ENCODE measurements around the gene ARL3.
"Not testable (repeated sequence)": the region's sequence is repeated elsewhere in the genome, so short reads cannot be mapped to it uniquely, and the experiment has no call there.

The ARL3 gene

GRCh38 chr10:102761981-102762380 lies 47.8 kb upstream of the ARL3 start:
- Histone ChIP-seq H3K27ac (ENCODE audit: low read depth, low read length) (no peak overlapping the region), H3K79me2 (ENCODE audit: insufficient read depth, low read length) (peaks cover 57% of the 10 kb centered on the region), H2AFZ (ENCODE audit: low read depth, low read length, severe bottlenecking) (no peak overlapping the region), H3K27me3 (ENCODE audit: low read length) (no peaks in the 10 kb centered on the region), H3K9me2 (replicated peaks; ENCODE audit: insufficient read depth, low read length) (no peaks in the 10 kb centered on the region), H3K4me2 (ENCODE audit: low read depth, low read length, poor library complexity, severe bottlenecking) (no peak overlapping the region), H3K9me3 (ENCODE audit: insufficient read depth, low read length) (no peaks in the 10 kb centered on the region), H4K20me1 (ENCODE audit: low read depth, low read length) (peaks cover 3% of the 10 kb centered on the region; the same call in 1 of the 2 replicates), H3K4me3 (ENCODE audit: insufficient read depth, low read length, poor library complexity, severe bottlenecking) (no peak overlapping the region), H3F3A (ENCODE audit: insufficient read depth) (no peaks in the 10 kb centered on the region), H3K9ac (ENCODE audit: low read length) (no peak overlapping the region), H3K36me3 (ENCODE audit: low read length) (0 out of 2 replicates have a peak, but pooled peaks cover 5% of the 10 kb centered on the region)
- TF ChIP-seq, protein P1, sequence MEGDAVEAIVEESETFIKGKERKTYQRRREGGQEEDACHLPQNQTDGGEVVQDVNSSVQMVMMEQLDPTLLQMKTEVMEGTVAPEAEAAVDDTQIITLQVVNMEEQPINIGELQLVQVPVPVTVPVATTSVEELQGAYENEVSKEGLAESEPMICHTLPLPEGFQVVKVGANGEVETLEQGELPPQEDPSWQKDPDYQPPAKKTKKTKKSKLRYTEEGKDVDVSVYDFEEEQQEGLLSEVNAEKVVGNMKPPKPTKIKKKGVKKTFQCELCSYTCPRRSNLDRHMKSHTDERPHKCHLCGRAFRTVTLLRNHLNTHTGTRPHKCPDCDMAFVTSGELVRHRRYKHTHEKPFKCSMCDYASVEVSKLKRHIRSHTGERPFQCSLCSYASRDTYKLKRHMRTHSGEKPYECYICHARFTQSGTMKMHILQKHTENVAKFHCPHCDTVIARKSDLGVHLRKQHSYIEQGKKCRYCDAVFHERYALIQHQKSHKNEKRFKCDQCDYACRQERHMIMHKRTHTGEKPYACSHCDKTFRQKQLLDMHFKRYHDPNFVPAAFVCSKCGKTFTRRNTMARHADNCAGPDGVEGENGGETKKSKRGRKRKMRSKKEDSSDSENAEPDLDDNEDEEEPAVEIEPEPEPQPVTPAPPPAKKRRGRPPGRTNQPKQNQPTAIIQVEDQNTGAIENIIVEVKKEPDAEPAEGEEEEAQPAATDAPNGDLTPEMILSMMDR (IDR thresholded peaks at IDR 0.05; ENCODE audit: insufficient read depth, low read length, poor library complexity, severe bottlenecking) = no peak
- TF ChIP-seq EZH2phosphoT487 (conservative IDR thresholded peaks at IDR 0.05; ENCODE audit: low read length) = no peak

GRCh38 chr10:102759497-102760210 lies 45.5 kb upstream of the ARL3 start:
- H3K4me3 ChIP-seq (ENCODE audit: insufficient read depth, low read length, poor library complexity, severe bottlenecking) = no peak overlapping the region
- TF ChIP-seq, protein P1 (IDR thresholded peaks at IDR 0.05; ENCODE audit: insufficient read depth, low read length, poor library complexity, severe bottlenecking) = no peak
- TF ChIP-seq EZH2phosphoT487 (conservative IDR thresholded peaks at IDR 0.05; ENCODE audit: low read length) = no peak
- H3K36me3 ChIP-seq (ENCODE audit: low read length) = 0 out of 2 replicates have a peak, but pooled peaks cover 5% of the 10 kb centered on the region
- no peaks in the 10 kb centered on the region for H4K20me1 ChIP-seq (ENCODE audit: low read depth, low read length)
- no peaks in the 10 kb centered on the region for H3K9me3 ChIP-seq (ENCODE audit: insufficient read depth, low read length)
- H3F3A ChIP-seq (ENCODE audit: insufficient read depth) = no peaks in the 10 kb centered on the region
- H3K4me2 ChIP-seq (ENCODE audit: low read depth, low read length, poor library complexity, severe bottlenecking) = no peak overlapping the region
- peaks cover 63% of the 10 kb centered on the region for H3K79me2 ChIP-seq (ENCODE audit: insufficient read depth, low read length)
- no peak overlapping the region for H3K9ac ChIP-seq (ENCODE audit: low read length)
- H3K9me2 ChIP-seq (replicated peaks; ENCODE audit: insufficient read depth, low read length) = no peaks in the 10 kb centered on the region
- H3K27me3 ChIP-seq (ENCODE audit: low read length) = no peaks in the 10 kb centered on the region
- H3K27ac ChIP-seq (ENCODE audit: low read depth, low read length) = no peak overlapping the region
- H2AFZ ChIP-seq (ENCODE audit: low read depth, low read length, severe bottlenecking) = no peak overlapping the region

GRCh38 chr10:102758933-102759262 lies 44.7 kb upstream of the ARL3 start:
- H3K79me2 ChIP-seq (ENCODE audit: insufficient read depth, low read length) = peaks cover 70% of the 10 kb centered on the region
- H3K9me3 ChIP-seq (ENCODE audit: insufficient read depth, low read length); H3K27me3 ChIP-seq (ENCODE audit: low read length); H3K4me2 ChIP-seq (ENCODE audit: low read depth, low read length, poor library complexity, severe bottlenecking); H3K27ac ChIP-seq (ENCODE audit: low read depth, low read length); H3K9ac ChIP-seq (ENCODE audit: low read length); H3F3A ChIP-seq (ENCODE audit: insufficient read depth); H3K36me3 ChIP-seq (ENCODE audit: low read length); H4K20me1 ChIP-seq (ENCODE audit: low read depth, low read length); H2AFZ ChIP-seq (ENCODE audit: low read depth, low read length, severe bottlenecking); H3K9me2 ChIP-seq (replicated peaks; ENCODE audit: insufficient read depth, low read length); H3K4me3 ChIP-seq (ENCODE audit: insufficient read depth, low read length, poor library complexity, severe bottlenecking): not testable (repeated sequence)

GRCh38 chr10:102758240-102758932 lies 44.2 kb upstream of the ARL3 start:
- Histone ChIP-seq H4K20me1 (ENCODE audit: low read depth, low read length) (no peaks in the 10 kb centered on the region), H3K4me3 (ENCODE audit: insufficient read depth, low read length, poor library complexity, severe bottlenecking) (no peak overlapping the region), H2AFZ (ENCODE audit: low read depth, low read length, severe bottlenecking) (no peak overlapping the region), H3K36me3 (ENCODE audit: low read length) (0 out of 2 replicates have a peak, but pooled peaks cover 5% of the 10 kb centered on the region), H3K27ac (ENCODE audit: low read depth, low read length) (no peak overlapping the region), H3K79me2 (ENCODE audit: insufficient read depth, low read length) (peaks cover 75% of the 10 kb centered on the region), H3K4me2 (ENCODE audit: low read depth, low read length, poor library complexity, severe bottlenecking) (no peak overlapping the region), H3F3A (ENCODE audit: insufficient read depth) (no peaks in the 10 kb centered on the region), H3K9me3 (ENCODE audit: insufficient read depth, low read length) (no peaks in the 10 kb centered on the region), H3K9ac (ENCODE audit: low read length) (no peak overlapping the region), H3K27me3 (ENCODE audit: low read length) (no peaks in the 10 kb centered on the region), H3K9me2 (replicated peaks; ENCODE audit: insufficient read depth, low read length) (no peaks in the 10 kb centered on the region)
- TF ChIP-seq, protein P1 (IDR thresholded peaks at IDR 0.05; ENCODE audit: insufficient read depth, low read length, poor library complexity, severe bottlenecking) = no peak
- TF ChIP-seq EZH2phosphoT487 (conservative IDR thresholded peaks at IDR 0.05; ENCODE audit: low read length) = no peak

All from SU-DHL-6 (cell line).